Measurements from ENCODE around the gene CRB2.

CRB2 gene

DNA sequence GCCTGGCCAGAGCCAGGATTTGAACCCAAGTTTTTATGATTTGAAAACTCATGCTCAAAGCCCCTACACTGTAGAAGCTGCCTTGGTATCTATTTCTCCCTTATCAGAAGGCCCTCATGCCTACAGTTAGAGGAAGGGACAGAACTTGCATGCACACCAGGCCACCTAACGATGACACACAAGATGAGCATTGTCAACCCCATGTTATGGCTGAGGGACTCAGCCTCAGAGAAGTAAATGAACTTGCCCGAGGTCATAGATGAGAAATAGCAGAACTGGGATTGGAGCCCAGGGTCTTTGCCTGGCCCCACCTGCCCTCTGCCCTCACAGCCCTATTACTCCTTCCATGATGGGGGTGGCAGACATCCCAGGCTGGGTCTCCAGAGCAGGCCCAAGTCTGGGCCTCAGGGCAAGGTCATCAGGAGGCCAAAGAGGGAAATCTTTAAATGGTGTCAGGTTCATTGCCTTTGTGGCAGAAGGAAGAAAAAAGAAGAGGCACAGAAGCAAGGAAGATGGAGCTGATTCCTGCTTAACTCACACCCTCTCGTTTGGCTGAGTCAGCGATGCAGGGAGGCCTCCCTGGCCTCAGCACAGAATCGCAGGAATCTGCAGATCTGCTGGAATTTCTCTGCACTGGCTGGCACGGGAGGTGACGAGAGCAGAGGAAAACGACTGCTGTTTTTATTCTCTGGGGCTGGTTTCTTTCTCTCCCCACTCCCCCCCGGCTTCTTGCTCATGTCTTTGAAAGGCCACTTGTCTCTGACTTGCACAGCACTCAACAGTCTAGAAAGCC lies 20.6 kb upstream of the CRB2 start:
- peak; percentile 54 for DNase-seq (ENCODE audit: low read depth)

GRCh38 chr9:123335986-123336329 lies 20.0 kb upstream of the CRB2 start:
- no peak for DNase-seq (ENCODE audit: low read depth)
- H3K4me3 ChIP-seq (ENCODE audit: low read depth, low read length) = no peak overlapping the region
- in situ Hi-C loops (cut with HindIII; ENCODE audit: low sequenced_read_pairs) = no loop called here
- TF ChIP-seq, protein P1, sequence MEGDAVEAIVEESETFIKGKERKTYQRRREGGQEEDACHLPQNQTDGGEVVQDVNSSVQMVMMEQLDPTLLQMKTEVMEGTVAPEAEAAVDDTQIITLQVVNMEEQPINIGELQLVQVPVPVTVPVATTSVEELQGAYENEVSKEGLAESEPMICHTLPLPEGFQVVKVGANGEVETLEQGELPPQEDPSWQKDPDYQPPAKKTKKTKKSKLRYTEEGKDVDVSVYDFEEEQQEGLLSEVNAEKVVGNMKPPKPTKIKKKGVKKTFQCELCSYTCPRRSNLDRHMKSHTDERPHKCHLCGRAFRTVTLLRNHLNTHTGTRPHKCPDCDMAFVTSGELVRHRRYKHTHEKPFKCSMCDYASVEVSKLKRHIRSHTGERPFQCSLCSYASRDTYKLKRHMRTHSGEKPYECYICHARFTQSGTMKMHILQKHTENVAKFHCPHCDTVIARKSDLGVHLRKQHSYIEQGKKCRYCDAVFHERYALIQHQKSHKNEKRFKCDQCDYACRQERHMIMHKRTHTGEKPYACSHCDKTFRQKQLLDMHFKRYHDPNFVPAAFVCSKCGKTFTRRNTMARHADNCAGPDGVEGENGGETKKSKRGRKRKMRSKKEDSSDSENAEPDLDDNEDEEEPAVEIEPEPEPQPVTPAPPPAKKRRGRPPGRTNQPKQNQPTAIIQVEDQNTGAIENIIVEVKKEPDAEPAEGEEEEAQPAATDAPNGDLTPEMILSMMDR (IDR thresholded peaks at IDR 0.05; ENCODE audit: low read depth, low read length, missing control alignments) = no peak

More for the DNA sequence above, 20.6 kb upstream of the CRB2 start:
- in situ Hi-C loops (cut with HindIII; ENCODE audit: low sequenced_read_pairs) = no loop called here
- TF ChIP-seq, protein P1 (IDR thresholded peaks at IDR 0.05; ENCODE audit: low read depth, low read length, missing control alignments) = no peak
- H3K4me3 ChIP-seq (ENCODE audit: low read depth, low read length) = no peak overlapping the region

DNA sequence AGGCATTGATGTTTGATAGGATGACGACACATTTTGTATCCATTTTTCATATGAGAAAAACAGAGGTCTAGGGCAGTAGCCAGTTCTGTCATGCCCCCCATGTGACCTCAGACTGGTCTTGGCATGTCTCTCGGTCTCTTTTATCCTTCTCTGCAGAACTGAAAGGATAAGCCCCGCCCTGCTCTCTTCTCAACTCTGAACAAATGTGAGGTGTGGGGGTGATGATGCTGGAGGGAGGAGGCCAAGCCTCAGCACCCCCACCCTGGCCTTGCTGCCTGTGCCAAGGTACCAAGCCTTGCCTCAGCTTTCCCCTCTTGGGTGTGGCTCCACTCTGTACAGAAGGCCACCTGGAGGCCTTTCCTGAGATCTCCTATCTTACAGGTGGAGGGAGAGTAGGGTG lies 19.5 kb upstream of the CRB2 start:
- TF ChIP-seq, protein P1 (IDR thresholded peaks at IDR 0.05; ENCODE audit: low read depth, low read length, missing control alignments) = no peak

GRCh38 chr9:123336959-123337358 lies 19.0 kb upstream of the CRB2 start:
- H3K4me3 ChIP-seq (ENCODE audit: low read depth, low read length) = no peak overlapping the region
- no peak for DNase-seq (ENCODE audit: low read depth)
- TF ChIP-seq, protein P1 (IDR thresholded peaks at IDR 0.05; ENCODE audit: low read depth, low read length, missing control alignments) = no peak
- in situ Hi-C loops (cut with HindIII; ENCODE audit: low sequenced_read_pairs) = no loop called here

More for the DNA sequence above, 19.5 kb upstream of the CRB2 start:
- H3K4me3 ChIP-seq (ENCODE audit: low read depth, low read length) = no peak overlapping the region
- in situ Hi-C loops (cut with HindIII; ENCODE audit: low sequenced_read_pairs) = no loop called here
- no peak for DNase-seq (ENCODE audit: low read depth)

- DNase-seq (ENCODE audit: low read depth) = no peak
- TF ChIP-seq, protein P1 (IDR thresholded peaks at IDR 0.05; ENCODE audit: low read depth, low read length, missing control alignments) = no peak
- in situ Hi-C loops (cut with HindIII; ENCODE audit: low sequenced_read_pairs) = no loop called here
- H3K4me3 ChIP-seq (ENCODE audit: low read depth, low read length) = no peak overlapping the region
Measured at GRCh38 chr9:123337971-123338370, 18.0 kb upstream of the CRB2 start.

DNA sequence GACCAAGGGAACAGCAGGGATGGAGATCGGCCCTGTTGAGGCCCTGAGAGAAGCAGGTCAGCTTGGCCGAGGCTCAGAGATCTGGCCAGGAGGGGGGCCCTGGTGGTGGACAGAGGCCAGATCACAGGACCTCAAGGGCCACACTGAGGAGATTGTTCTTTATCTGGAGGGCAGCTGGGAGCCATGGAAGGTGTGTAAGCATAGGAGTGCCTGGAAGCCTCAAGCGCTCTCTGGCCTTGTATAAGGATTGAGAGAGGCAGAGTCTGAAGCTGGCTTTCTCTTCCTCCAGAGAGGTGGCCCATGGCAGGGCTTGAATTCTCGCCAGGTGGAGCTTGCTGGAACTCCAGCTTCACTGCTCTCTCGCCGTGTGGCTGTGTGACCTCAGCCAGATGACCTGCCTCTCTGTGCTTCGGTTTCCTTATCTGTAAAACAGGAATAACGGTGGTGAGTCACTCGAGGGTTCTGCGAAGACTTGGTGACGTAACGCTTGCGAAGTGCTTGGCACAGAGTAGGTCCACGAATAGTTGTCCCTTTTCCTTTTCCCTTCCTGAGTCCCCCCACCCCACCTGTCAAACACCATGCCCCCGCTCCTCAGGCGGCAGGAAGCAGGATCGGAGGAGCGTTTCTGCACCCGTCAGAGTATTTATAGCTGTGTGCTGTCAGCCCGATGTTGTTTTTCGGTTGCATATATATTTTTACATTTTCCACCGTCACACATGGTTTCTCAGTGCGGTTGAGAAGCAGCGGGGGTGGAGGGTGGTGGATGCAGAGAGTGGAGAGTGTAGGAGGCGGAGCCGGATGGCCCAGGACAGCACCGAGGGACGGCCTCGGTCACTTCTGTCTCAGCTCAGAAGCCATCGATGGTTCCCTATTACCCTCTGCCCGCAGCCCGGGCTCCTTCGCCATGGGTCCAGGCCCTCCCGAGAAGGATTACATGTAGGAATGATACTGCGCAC lies 17.0 kb upstream of the CRB2 start:
- H3K4me3 ChIP-seq (ENCODE audit: low read depth, low read length) = no peak overlapping the region
- DNase-seq (ENCODE audit: low read depth) = no peak
- in situ Hi-C loops (cut with HindIII; ENCODE audit: low sequenced_read_pairs) = no loop called here
- TF ChIP-seq, protein P1 (IDR thresholded peaks at IDR 0.05; ENCODE audit: low read depth, low read length, missing control alignments) = no peak
